ENCODE results near the gene ANKS1B.

Gene ANKS1B

GRCh38 chr12:98912401-98912974 is 1072.2 kb downstream of the ANKS1B start:
- POLR2A ChIA-PET (ENCODE audit: low non-redundant PET) = no interaction called here
- no peak for TF ChIP-seq CTCF (conservative IDR thresholded peaks at IDR 0.05; ENCODE audit: low read depth)
- no peak overlapping the region for H3K27ac ChIP-seq
- CTCF ChIA-PET = no interaction called here
- no peak for DNase-seq (ENCODE audit: low spot score)

- H3K27ac ChIP-seq = no peak overlapping the region
- ChIA-PET CTCF (no interaction called here), POLR2A (ENCODE audit: low non-redundant PET) (no interaction called here)
- no peak for DNase-seq (ENCODE audit: low spot score)
- no peak for TF ChIP-seq CTCF (conservative IDR thresholded peaks at IDR 0.05; ENCODE audit: low read depth)
Observed at GRCh38 chr12:98911396-98911795, 1073.3 kb downstream of the ANKS1B start.

GRCh38 chr12:98909746-98910145 is 1075.0 kb downstream of the ANKS1B start:
- H3K27ac ChIP-seq = no peak overlapping the region
- CTCF ChIA-PET = no interaction called here
- POLR2A ChIA-PET (ENCODE audit: low non-redundant PET) = no interaction called here
- DNase-seq (ENCODE audit: low spot score) = no peak
- TF ChIP-seq CTCF (conservative IDR thresholded peaks at IDR 0.05; ENCODE audit: low read depth) = no peak

GRCh38 chr12:98908866-98909265 is 1075.9 kb downstream of the ANKS1B start:
- TF ChIP-seq CTCF (conservative IDR thresholded peaks at IDR 0.05; ENCODE audit: low read depth) = no peak
- no peak for DNase-seq (ENCODE audit: low spot score)
- POLR2A ChIA-PET (ENCODE audit: low non-redundant PET) = no interaction called here
- no peak overlapping the region for H3K27ac ChIP-seq
- CTCF ChIA-PET = no interaction called here

GRCh38 chr12:98903875-98904274 is 1080.9 kb downstream of the ANKS1B start:
- H3K27ac ChIP-seq = no peak overlapping the region
- no peak for TF ChIP-seq CTCF (conservative IDR thresholded peaks at IDR 0.05; ENCODE audit: low read depth)
- CTCF ChIA-PET = interaction anchor here (0.7 kb wide), 1 partner anchor 800 kb away, joined by 3 read pairs; no protein-coding TSS in a partner anchor
- no peak for DNase-seq (ENCODE audit: low spot score)
- POLR2A ChIA-PET (ENCODE audit: low non-redundant PET) = no interaction called here

GRCh38 chr12:98901189-98901588 is 1083.5 kb downstream of the ANKS1B start:
- ChIA-PET POLR2A (ENCODE audit: low non-redundant PET) (no interaction called here), CTCF (interaction anchor here (0.6 kb wide), 1 partner anchor 79 kb away, joined by 3 read pairs; no protein-coding TSS in a partner anchor)
- no peak overlapping the region for H3K27ac ChIP-seq
- no peak for TF ChIP-seq CTCF (conservative IDR thresholded peaks at IDR 0.05; ENCODE audit: low read depth)
- DNase-seq (ENCODE audit: low spot score) = no peak
